HG03558 (cell line): ENCODE measurements around the gene GFOD1.

Experiments
- ATAC-seq: cut with Tn5 transposase; IDR thresholded peaks from one replicate; pipeline ENCODE4 v1.9.1; 2021; ENCODE audit warnings: moderate number of reproducible peaks; ENCODE audit not compliant: unreplicated experiment; ENCODE audit errors: extremely low read depth

Gene GFOD1

DNA sequence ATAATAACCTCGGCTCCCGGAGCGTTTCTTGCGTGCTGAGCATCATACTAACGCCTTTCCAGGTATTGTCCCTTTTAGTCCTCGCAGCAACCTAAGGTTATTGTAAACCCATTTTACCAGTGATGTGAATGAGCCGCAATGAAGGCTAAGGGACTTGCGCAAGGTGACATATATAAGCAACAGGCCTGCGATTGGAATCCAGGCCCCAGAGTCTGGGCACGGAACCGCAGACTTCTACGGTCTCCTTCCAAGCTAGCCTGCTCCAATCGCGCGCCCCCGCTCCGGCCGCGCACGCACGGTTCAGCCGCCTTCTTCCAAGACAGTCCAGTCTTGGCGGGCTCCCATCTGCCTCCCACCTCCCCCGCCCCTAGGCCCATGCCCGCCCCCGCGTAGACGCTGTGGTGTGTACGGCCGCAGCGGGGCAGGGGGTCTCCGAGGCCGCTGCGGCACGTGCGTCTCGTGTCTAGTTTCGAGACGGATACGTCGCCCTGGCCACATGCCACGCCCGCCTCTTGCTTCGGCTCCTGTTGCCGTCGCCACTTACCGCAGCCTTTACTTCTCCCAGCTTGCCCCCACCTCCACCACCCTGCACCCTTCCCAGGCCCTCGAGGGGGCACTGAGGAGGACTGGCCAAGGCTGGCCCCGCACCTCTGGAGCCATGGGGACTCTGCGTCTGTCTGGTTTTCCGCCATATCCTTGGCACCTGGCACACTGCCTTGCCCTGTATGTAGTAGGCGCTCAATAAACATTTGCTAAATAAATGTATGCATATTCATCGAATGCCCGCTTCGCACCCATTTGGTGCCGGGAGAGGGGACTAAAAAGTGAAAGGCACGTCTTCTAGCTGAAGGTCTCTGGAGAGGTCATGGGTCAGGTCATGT lies 855 bp upstream of the GFOD1 start:
- no peak for ATAC-seq

DNA sequence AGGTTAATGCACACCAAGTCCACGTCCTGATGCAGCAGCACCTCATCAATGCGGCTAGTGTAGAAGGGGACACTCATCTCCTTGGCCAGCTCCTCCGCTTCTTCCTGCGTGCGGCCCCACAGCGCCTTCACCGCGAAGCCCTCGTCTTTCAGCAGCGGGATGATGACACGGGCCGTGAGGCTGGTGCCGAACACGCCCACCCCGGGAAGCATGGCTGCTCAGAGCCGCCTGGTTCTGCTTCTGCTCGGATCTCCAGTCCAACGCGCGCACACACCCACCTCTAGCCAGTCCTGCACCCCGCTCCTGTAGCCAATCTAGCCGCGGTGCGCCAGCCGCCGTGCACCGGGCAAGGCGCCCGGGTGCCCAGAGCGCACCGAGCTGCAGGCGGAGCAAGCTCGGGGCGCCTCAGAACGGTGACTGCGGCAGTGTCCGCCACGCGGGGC lies 700 bp downstream of the GFOD1 start:
- ATAC-seq: peak; percentile 2

DNA sequence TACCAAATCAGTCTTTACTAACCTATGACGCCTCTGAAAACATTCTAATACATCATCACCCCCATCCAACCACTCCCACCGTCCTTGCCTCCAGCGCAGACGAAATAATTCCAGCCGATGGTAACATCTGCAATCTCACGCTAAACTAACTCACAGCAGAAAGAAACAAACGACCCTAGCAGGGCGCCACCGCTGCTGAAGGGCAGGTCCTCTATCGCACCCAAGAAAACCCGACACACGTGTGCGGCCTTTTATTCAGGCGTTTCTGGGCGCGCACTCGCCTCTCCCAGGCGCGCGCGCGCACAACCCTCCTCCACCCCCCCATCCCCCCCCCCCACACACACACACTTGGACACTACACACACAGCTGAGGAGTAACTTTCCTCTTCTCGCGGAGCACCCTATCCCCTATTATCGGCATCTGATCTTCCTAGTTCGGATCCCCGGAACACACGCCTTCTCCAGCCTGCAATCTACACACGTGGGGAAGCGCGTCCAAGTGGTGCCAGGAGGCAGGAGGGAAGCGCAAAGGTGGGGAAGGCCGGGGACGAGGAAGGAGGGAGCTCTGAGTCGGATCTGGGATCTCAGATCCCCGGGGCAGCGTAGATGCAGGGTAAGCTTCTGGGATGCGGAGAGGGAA lies 1.4 kb downstream of the GFOD1 start:
- no peak for ATAC-seq

DNA sequence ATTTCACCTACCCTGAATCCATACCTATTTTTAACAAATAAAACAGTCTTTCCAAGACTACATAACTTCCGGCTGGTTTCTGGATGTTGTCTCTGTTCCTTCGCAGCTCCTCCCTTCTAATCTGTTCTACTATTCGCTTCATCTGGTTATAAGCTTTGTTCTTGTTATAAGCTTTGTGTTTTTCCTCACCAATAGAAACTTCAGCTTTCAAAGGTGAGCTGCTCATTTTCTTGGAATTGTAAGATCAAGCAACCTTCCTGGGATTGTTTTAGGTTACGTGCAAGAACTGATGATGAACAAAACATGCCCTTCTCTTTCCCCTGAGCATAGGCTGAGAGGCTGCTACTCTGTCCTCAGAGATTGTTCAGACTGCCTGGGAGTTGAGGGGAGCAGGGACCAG lies 2.1 kb downstream of the GFOD1 start:
- ATAC-seq: no peak

DNA sequence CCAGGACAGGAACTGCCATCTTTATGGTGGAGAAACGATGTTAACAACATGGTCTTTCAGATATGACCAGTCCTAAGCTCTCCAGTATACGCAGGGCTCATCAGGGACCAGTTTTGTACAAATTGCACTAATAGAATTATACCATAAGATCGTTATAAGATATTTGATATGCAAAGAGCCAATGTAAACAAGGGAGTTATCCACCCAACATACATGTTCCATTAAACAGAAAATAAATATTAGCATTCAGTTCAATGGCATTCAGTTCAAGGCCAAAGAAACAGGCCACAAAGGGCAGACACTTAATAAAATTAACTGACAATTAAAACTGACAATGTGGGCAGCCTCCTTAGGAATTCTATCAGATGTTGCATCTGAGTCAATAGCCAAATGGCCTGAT lies 2.6 kb downstream of the GFOD1 start:
- ATAC-seq: no peak

DNA sequence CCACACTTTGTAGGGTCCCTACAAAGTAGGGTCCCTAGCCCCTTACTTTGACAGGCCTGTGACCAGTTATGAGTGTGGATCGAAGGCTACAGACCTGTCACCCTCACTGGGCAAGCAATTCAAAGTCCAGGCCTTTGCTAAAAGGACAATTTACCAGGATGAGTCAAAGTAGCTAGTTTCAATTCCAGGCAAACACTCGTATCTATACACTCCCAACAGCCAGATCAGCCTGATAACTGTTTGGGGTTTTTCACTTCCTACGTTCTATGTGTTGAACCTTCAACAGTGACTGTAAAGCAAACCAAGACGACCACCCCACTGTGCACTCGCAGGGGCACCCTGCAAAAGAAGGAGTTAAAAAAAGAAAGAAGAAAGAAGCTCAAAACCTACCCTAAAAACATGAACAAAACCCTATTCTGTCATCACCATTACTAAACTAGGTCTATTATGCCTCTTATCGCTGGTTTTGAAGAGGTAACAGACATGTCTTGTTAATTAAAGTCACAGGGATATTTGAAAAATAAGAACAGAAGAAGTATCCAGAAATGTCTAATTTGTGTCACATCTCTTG lies 3.2 kb downstream of the GFOD1 start:
- ATAC-seq: no peak

DNA sequence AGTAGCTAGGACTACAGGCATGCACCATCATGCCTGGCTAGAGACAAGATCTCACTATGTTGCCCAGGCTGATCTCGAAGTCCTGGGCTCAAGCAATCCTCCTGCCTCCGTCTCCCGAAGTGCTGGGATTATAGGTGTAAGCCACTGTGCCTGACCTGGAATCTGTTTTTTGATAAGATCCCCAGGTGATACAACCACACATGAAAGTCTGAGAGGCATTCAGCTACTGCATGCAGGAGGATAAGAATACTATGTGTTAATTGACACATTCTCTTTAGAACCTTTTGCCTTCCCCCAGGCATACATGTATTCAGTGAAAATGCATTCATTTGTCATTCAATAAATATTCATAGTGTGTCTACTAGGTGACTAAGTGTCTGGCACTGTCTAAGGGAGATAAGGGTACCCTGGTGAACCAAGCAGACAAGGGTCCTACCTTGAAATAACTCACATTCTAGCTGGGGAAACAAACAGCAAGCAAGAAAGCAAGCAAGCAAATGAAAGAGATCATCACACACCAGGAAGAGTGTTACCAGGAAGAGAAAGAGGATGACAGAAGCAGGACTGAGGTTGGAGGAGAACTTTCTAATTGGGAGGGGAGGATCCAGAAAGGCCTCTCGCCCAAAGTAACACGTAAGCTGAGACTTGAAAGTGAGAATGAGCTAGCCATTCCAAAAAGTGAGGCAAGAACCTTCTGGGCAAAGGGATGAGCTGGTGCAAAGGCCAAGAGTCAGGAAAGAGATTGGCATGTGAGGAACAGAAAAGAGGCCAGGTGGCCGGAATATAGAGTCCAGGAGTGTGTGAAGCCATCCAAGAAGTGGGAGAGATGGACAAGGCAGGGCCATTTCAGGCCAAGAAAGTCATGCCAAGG lies 6.5 kb downstream of the GFOD1 start:
- no peak for ATAC-seq

DNA sequence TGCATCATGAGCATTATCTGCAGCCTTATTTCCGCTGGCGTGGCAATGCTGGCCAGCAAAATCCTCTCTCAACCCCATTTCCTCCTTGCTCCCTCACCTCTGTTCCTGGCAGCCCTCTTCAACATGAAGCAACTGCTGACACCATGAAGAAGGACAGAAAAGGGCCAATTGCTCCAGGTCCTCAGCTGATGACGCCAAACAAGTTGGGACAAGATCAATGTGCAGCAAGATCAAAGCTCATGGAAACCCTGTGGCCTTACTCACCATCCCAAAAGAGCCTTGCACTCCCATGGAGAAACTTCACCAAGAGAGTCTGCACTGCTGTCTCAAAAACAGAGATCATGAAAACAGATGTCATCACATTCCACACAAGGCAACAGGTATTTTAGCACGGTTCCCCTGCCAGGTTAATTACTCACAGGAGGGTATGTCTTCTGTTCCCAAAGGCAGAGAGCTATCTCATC lies 7.4 kb downstream of the GFOD1 start:
- no peak for ATAC-seq

DNA sequence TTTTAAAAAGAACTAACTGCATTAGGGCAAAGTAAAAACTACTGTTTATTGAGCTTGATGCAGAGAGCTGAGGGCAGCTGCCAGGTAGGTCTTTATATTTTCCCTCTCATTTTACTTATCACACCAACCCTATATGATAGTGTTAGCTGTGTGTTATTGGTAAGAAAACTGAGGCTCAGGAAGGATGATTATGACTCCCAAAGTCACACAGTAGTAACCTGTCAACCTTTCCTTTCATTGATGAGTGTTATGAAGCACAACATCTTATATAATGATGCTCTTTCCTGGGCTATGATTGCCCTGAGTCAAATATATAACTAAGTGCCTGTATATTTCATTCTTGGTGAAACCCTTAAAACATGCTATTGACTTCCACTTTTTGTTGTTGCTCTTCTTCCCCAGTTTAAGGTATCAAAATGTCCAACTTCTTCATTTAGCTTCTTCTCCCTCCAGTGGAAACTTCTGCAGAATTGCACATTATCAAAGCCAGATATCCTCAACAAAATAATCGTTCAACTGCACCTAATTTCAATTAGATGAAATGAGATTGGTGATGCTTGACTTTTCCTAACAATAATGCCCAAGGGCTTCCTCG lies 8.1 kb downstream of the GFOD1 start:
- no peak for ATAC-seq

DNA sequence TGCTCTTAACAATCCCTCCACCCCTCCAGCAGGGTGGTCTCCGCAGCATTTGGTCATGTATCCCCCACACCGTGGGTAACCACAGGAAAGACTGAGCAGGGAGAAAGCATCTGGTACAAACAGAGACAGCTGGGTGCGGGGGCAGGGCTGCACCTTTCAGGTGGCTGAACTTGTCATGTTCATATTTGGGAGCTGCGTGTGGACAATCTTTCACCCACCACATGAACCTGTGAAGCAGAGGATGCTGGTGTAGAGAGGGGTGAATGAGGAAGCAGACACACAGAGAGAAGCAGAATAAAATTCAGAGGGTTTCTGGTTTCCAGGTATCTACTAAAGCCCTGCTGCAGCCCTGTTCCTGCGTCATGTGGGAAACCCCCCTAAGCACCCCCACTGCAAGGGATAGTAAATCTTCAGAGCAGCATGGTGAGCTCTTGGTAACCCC lies 8.9 kb downstream of the GFOD1 start:
- ATAC-seq: no peak

DNA sequence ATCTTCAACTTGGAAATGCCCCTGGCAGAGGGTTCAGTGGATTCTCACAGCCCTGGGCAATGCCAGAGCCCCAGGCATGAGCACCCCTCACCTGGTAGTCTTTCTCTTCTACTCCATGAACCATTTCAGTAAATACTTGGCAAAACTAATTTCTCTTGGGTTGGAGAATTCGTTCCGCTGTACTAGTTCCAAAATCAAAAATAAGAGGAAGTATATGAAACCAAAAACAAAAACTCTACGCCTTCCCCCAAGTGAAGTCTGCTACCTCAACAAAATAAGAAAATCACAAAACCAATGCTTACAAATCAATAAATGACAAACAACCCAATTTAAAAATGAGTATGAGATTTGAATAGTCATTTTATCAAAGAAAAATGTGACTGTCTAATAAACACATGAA lies 12.6 kb downstream of the GFOD1 start:
- ATAC-seq: no peak

DNA sequence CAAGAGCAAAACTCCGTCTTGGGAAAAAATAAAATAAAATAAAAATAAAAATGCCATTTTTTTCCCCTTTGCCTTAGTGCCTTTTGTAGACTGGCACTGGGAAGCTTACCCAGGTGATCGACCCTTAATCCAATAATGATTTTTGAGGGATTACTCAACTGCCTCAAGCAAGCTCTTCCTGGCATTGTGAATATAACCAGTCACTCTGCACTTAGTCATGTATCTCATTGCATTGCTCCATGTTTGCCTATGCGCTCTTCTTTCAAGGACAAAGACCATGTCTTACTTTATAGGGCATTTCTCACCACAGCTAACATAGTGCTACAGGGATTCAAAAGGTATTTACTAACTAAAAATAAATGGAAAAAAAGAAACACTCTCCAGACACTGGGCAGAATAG lies 13.0 kb downstream of the GFOD1 start:
- no peak for ATAC-seq

DNA sequence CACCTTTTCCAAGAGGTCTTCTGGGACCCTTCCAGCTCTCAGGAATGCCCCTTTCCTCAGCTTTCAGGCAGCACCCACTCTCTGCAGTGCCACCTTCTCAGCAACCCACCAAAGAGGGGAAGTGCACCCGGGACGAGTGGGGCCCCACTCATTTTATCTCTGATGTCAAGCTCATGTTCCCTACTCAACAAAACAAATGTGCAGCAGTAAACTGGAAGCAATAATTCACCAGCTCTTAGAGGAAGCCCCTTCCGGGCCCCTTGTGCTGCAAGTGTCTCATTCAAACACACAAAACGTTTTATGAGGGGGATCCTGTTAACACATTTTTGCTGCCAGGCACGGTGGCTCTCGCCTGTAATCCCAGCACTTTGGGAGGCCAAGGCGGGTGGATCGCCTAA lies 13.6 kb downstream of the GFOD1 start:
- no peak for ATAC-seq

DNA sequence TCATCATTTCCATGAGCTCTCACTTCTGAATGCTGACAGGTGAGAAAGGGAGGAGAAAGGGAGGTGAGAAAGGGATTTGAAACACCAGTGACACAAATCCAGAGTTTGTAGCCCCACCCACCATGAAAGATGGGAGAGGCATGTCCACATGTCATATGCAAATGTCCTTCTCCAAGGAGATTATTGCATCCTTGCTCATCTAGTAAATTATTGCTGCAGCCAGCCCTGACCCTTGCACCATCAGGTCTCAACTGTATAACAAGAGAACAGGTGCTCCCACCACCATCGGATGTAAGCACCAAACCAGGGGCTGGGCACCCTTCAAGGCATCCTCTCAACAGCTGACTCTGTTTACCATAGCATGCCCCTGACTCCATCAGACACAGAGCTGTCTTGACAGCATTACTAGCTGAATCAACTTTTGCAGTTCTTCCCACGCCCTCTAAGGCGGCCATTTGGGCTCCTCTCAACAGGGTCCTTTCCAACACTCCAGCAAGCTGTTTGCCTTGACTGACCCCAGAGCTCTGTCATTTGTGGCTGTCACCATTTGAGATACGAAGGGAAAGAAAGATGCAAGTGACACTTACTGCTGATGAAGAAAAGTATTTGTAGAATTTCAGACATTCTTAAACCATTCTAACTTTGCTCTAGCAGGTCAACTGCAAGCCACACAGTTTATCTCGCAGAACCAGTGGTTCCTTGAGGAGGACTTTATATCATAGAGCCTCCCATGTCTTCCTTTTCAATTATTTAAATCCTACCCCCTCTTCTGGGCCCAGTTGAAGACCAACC lies 14.2 kb downstream of the GFOD1 start:
- no peak for ATAC-seq

DNA sequence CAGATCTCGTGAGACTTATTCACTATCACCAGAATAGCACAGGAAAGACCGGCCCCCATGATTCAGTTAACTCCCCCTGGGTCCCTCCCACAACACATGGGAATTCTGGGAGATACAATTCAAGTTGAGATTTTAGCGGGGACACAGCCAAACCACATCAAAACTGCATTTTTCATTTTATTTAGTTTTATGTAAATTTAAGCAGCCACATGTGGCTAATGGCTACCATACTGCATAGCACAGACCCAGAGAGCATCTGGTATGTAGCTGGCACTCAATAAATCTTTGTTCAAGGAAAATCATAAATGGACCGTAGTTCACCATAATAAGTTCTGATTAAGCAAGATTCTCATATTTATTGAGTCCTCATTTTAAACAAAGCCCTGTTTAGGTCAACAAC lies 15.3 kb downstream of the GFOD1 start:
- no peak for ATAC-seq

DNA sequence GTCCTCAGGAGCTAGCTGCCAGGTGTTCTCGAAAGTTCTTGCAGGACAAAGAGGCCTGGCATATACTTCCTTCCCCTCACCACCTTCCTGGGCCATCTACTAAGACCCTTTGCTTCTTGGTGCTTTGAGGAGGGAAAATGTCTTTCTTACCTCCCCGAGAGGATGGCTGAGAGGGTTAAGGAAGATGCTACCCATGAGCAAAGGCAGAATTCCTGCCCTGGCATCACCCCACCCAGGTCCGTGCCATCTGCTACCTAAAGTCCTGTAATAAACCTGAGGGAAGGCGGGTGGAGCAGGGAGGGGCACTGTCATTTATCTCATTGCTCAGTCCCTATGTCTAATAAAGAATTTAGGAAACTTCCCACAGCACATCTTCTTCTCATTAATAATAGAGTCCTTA lies 16.2 kb downstream of the GFOD1 start:
- no peak for ATAC-seq

DNA sequence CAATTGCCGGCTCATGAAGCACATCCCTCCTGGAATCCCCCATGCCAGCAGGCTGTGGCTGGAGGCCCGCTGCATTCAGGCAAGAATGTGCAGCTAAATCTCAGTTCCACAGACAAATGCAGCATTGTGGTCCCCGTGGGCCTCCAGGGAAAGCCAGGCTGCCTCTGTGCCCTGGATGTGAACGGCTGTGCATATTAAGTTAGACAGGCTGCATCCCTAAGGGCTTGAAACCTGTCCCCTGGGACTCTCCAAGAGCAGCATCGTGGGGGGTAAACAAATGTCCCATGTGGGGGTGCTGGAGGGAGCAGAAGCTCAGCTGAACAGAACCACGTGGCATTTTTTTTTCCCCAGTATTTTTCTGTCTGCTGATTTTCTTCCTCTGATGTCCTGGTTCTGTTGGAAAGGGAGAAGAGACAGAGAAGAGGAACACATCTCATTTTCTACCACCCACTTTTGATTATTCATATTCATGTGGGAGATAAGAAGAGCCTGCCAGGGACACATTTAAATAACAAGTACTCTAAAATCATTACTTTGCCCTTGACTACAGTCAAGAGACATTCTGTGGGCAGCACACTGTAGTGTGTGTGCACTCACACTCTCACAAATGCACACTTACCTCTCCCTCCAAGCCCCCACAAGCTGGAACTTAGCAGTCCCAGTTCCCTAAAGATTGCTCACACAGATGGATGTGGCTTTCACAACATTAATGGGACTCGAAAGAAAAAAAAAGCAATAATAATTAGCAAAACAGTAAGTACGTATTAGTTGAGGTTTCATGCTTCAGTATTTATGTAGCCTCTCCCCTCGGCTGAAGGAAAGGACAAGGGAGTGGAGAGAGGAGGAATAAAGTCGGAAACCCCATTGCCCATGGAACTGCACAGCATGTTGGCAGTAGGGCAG lies 16.9 kb downstream of the GFOD1 start:
- no peak for ATAC-seq

DNA sequence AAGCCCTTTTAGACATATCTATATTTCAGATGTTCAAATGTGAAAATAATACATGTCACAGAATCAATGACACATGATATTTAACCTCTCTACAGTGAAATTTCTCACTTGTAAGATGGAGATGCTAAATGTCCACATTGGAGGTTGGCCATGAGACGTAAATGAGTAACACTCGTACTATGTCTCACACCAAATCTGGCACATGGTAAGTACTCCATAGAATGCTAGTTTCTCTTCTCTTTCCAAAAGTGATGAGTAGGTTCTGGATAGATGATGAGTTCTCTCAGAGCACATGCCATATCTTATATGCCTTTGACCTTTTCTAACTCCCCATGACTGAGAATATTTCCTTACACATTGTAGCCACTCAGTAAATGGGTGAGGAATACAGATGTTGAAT lies 17.7 kb downstream of the GFOD1 start:
- ATAC-seq: no peak
